ENCODE data around the gene RIMBP2. TPM values are rescaled to one million over a fixed set of nuclear protein-coding genes. Genes with fewer than 3 reads are reported as not detected.

The RIMBP2 gene
- total and polyA plus RNA-seq, 9 donors: 1.1 to 16.2 (median 3.5) TPM

GRCh38 chr12:130481392-130481879 is 234.7 kb downstream of the RIMBP2 start:
- no peaks in the 10 kb centered on the region for H3K27me3 ChIP-seq
- 64 to 76% (median 65%) methylated on average over 17 of the region's 17 CpGs for WGBS, 3 donors
- no peak for TF ChIP-seq EP300 (IDR thresholded peaks at IDR 0.05)
- no peak for TF ChIP-seq CTCF (IDR thresholded peaks at IDR 0.05)
- no peak for TF ChIP-seq POLR2A (IDR thresholded peaks at IDR 0.05)
- H3K36me3 ChIP-seq: no peaks in the 10 kb centered on the region
- H3K9me3 ChIP-seq: no peaks in the 10 kb centered on the region
- no peak overlapping the region for H3K4me3 ChIP-seq
- DNase-seq: no peak
- intact Hi-C loops (cut with DNase I): no loop called here
- no peak overlapping the region for H3K27ac ChIP-seq
- H3K4me1 ChIP-seq (ENCODE audit: insufficient read depth): no peaks in the 10 kb centered on the region

- no peak for TF ChIP-seq CTCF (IDR thresholded peaks at IDR 0.05)
- no peak for TF ChIP-seq EP300 (IDR thresholded peaks at IDR 0.05)
- no peak for TF ChIP-seq POLR2A (IDR thresholded peaks at IDR 0.05)
- no peak overlapping the region for H3K4me3 ChIP-seq
- WGBS, 3 donors: 68 to 78% (median 73%) methylated on average over 13 to 14 of the region's 14 CpGs
- H3K27ac ChIP-seq: no peak overlapping the region
- H3K9me3 ChIP-seq: no peaks in the 10 kb centered on the region
- H3K27me3 ChIP-seq: no peaks in the 10 kb centered on the region
- no peaks in the 10 kb centered on the region for H3K36me3 ChIP-seq
- no peaks in the 10 kb centered on the region for H3K4me1 ChIP-seq (ENCODE audit: insufficient read depth)
- DNase-seq: no peak
- intact Hi-C loops (cut with DNase I): no loop called here
Observed at GRCh38 chr12:130480887-130481286, 235.2 kb downstream of the RIMBP2 start.

GRCh38 chr12:130480231-130480630 is 235.9 kb downstream of the RIMBP2 start:
- Histone ChIP-seq H3K36me3 (no peaks in the 10 kb centered on the region), H3K27ac (no peak overlapping the region), H3K4me3 (no peak overlapping the region), H3K9me3 (no peaks in the 10 kb centered on the region), H3K4me1 (ENCODE audit: insufficient read depth) (no peaks in the 10 kb centered on the region), H3K27me3 (no peaks in the 10 kb centered on the region)
- DNase-seq: no peak
- TF ChIP-seq EP300 (IDR thresholded peaks at IDR 0.05) (no peak), POLR2A (IDR thresholded peaks at IDR 0.05) (no peak), CTCF (IDR thresholded peaks at IDR 0.05) (no peak)
- intact Hi-C loops (cut with DNase I): no loop called here
- WGBS, 3 donors: 87 to 92% (median 88%) methylated on average over 9 of the region's 9 CpGs

- no peak overlapping the region for H3K27ac ChIP-seq
- WGBS, 3 donors: 67 to 69% (median 67%) methylated on average over 22 to 23 of the region's 23 CpGs
- DNase-seq: no peak
Observed at GRCh38 chr12:130479401-130480125, 236.5 kb downstream of the RIMBP2 start.

More at GRCh38 chr12:130479401-130480125, 236.5 kb downstream of the RIMBP2 start:
- Histone ChIP-seq H3K9me3 (no peaks in the 10 kb centered on the region), H3K4me1 (ENCODE audit: insufficient read depth) (no peaks in the 10 kb centered on the region), H3K36me3 (no peaks in the 10 kb centered on the region), H3K27me3 (no peaks in the 10 kb centered on the region), H3K4me3 (no peak overlapping the region)
- TF ChIP-seq EP300 (IDR thresholded peaks at IDR 0.05) (no peak), CTCF (IDR thresholded peaks at IDR 0.05) (no peak), POLR2A (IDR thresholded peaks at IDR 0.05) (no peak)
- intact Hi-C loops (cut with DNase I): no loop called here
